Transverse colon (tissue), 4 donors: ENCODE measurements around the gene UXT. TPM values are rescaled to one million over a fixed set of nuclear protein-coding genes. Genes with fewer than 3 reads are reported as not detected.

Experiments
- DNase-seq: peaks from one replicate; pipeline ENCODE4 v3.0.0-alpha.2; 2019
- H3K27ac ChIP-seq, 4 donors: fragments of 200-600 bp; sonication (generic); 2 replicates each; pipeline ENCODE4 v1.5.1; 2016 to 2018; ENCODE audit warnings: inconsistent platforms in 4 of 4
- H3K27me3 ChIP-seq: fragments of 200-600 bp; sonication (generic); 2 replicates; pipeline ENCODE4 v1.5.1; 2017; ENCODE audit warnings: inconsistent platforms
- H3K36me3 ChIP-seq, 4 donors: fragments of 200-600 bp; sonication (generic); 2 replicates each; pipeline ENCODE4 v1.5.1; 2017 to 2019; ENCODE audit warnings: inconsistent platforms in 4 of 4
- H3K4me1 ChIP-seq, 4 donors: fragments of 200-600 bp; sonication (generic); 2 replicates each; pipeline ENCODE4 v1.5.1; 2017 to 2020; ENCODE audit warnings: inconsistent platforms in 4 of 4
- H3K4me3 ChIP-seq, 4 donors: fragments of 200-600 bp; sonication (generic); 1 replicate in 1 of 4; 2 replicates in 3 of 4; pipeline versions ENCODE4 v1.5.1 to v1.6.1; 2017 to 2019; ENCODE audit warnings: inconsistent platforms in 4 of 4
- H3K9me3 ChIP-seq, 2 donors: fragments of 200-600 bp; sonication (generic); 2 replicates each; pipeline ENCODE4 v1.5.1; 2017 to 2019; ENCODE audit warnings: inconsistent platforms in 2 of 2
- EP300 ChIP-seq: sonication (generic); formaldehyde crosslinking; IDR thresholded peaks from one replicate; pipeline ENCODE4 v1.6.1; 2017; ENCODE audit warnings: antibody characterized with exemption, low read depth
- POLR2A ChIP-seq: fragments of 450-650 bp; IDR thresholded peaks from one replicate; pipeline ENCODE4 v1.6.1; 2016; ENCODE audit warnings: antibody characterized with exemption, mild to moderate bottlenecking, moderate library complexity
- POLR2AphosphoS5 ChIP-seq, 3 donors: sonication (generic); formaldehyde crosslinking; IDR thresholded peaks; one replicate each; pipeline ENCODE4 v1.6.1; 2016; ENCODE audit warnings: antibody characterized with exemption in 3 of 3
- WGBS, 2 donors: methylation state at CpG; one replicate each; pipeline ENCODE4 v1.1.5; 2018; ENCODE audit warnings: low coverage in 1 of 2; 5-methylcytosine and 5-hydroxymethylcytosine counted together
- in situ Hi-C, 4 donors: fragments of 200-750 bp; cut with MboI; loops; one replicate each; pipeline versions ENCODE4 v1.15.0 to v1.15.1; 2017; ENCODE audit warnings: low sequenced_read_pairs in 3 of 4, low pct_ligation_motif_present in 1 of 4, low pct_unique_long_range_greater_than_20kb in 1 of 4
- intact Hi-C: fragments of 100-400 bp; cut with DNase I; formaldehyde crosslinking; loops from one replicate; pipeline ENCODE4 v1.15.1; 2023; ENCODE audit warnings: low total_unique reads
- total RNA-seq, 4 donors: library from RNA; depleted of rRNA; stranded (reverse); fragments of >200 nt; gene quantifications; one replicate each; pipeline ENCODE4 v1.1.0, GENCODE V29; 2016
- TF ChIP-seq, protein P1 (sequence below), 5 experiments: fragments of 200-600 bp in 3 of 5; fragments of 450-650 bp in 2 of 5; sonication (generic) in 3 of 5; IDR thresholded peaks; 1 replicate in 2 of 5; 2 replicates in 3 of 5; pipeline ENCODE4 v1.5.1; 2016 to 2017; ENCODE audit warnings: antibody characterized with exemption in 5 of 5, inconsistent platforms in 3 of 5, mild to moderate bottlenecking in 2 of 5, moderate library complexity in 1 of 5

UXT gene
- total RNA-seq, 4 donors from 2014 or later: 21.3 to 122 (median 91.9) TPM

DNA sequence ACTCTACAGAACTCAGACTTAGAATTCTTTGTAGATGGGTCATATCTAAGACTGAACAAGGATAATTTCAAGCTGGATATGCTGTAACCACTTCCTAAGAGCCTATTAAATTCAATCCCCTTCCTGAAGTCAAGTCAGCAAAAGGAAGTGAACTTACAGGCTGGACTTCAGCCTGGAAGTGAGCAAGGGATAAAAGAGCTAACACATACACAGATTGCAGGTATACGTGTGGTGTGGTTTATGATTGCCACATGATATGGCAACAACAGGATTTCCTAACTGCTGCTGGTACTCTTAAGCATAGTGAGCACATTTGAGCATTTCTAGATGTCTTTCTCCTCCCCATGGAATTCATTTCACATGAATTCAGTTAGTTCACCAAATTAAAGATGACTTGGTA lies 38.2 kb upstream of the UXT start:
- H3K4me3 ChIP-seq: no peak overlapping the region
- TF ChIP-seq EP300 (no peak), POLR2A (no peak), POLR2AphosphoS5 (IDR thresholded peaks at IDR 0.05) (no peak)
- TF ChIP-seq, protein P1, sequence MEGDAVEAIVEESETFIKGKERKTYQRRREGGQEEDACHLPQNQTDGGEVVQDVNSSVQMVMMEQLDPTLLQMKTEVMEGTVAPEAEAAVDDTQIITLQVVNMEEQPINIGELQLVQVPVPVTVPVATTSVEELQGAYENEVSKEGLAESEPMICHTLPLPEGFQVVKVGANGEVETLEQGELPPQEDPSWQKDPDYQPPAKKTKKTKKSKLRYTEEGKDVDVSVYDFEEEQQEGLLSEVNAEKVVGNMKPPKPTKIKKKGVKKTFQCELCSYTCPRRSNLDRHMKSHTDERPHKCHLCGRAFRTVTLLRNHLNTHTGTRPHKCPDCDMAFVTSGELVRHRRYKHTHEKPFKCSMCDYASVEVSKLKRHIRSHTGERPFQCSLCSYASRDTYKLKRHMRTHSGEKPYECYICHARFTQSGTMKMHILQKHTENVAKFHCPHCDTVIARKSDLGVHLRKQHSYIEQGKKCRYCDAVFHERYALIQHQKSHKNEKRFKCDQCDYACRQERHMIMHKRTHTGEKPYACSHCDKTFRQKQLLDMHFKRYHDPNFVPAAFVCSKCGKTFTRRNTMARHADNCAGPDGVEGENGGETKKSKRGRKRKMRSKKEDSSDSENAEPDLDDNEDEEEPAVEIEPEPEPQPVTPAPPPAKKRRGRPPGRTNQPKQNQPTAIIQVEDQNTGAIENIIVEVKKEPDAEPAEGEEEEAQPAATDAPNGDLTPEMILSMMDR (IDR thresholded peaks at IDR 0.05): no peak
- H3K27me3 ChIP-seq: no peaks in the 10 kb centered on the region
- H3K27ac ChIP-seq: no peak overlapping the region
- DNase-seq: no peak
- 20 to 45% methylated on average over 1 of the region's 1 CpG for WGBS, 2 donors
- H3K9me3 ChIP-seq: no peaks in the 10 kb centered on the region
- intact Hi-C loops: no loop called here
- in situ Hi-C loops: no loop called here
- H3K4me1 ChIP-seq: no peaks in the 10 kb centered on the region
- H3K36me3 ChIP-seq: no peaks in the 10 kb centered on the region

DNA sequence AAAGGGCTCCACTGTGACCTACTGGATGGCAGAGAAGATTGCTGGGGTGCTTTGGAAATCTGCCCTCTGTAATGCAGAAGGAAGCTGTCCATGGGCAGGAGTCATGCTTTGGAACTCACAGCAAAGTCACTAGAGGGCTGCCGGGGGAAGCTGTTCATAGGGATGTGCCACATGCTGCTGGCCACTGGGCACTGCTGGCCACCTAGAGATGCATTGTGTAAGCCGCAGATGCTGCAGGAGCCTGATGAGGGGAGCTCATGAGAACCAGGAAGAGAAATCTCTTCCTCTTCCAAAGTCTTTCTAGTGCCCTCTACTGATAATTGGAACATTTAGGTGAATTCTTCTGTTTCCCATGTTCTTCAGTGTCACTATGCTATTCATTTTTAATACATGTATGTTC lies 31.2 kb upstream of the UXT start:
- intact Hi-C loops: no loop called here
- no peak for TF ChIP-seq EP300
- TF ChIP-seq POLR2AphosphoS5 (IDR thresholded peaks at IDR 0.05): no peak
- TF ChIP-seq, protein P1 (IDR thresholded peaks at IDR 0.05): no peak
- TF ChIP-seq POLR2A: no peak

DNA sequence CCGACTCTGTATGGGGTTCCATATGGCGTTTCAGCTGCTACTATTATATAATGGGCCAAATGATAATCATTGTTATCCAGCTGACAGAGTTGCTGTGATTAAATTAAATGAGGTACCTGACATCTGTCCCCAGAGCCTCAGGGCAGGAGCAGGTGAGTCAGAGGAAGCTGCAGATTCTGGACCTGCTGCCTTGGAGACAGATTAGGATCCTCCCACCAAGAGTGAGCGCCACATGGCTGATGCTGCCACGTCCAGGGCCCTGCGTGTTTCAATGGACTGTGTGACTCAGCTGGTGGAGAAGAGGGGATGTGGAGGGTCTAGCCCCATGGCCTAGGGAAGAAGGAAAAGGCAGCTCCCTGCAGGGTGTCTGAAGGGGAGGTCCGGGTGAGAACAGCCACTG lies 28.3 kb upstream of the UXT start:
- Histone ChIP-seq H3K27me3 (no peaks in the 10 kb centered on the region), H3K9me3 (no peaks in the 10 kb centered on the region), H3K36me3 (no peaks in the 10 kb centered on the region), H3K27ac (no peak overlapping the region), H3K4me1 (no peaks in the 10 kb centered on the region), H3K4me3 (no peak overlapping the region)
- no peak for DNase-seq
- TF ChIP-seq POLR2A (no peak), POLR2AphosphoS5 (IDR thresholded peaks at IDR 0.05) (no peak), EP300 (no peak)
- TF ChIP-seq, protein P1 (IDR thresholded peaks at IDR 0.05): no peak
- in situ Hi-C loops: no loop called here
- WGBS, 2 donors: 69% methylated on average over 6 of the region's 6 CpGs; no CpG with 5 or more reads in 1 of the 2 donors
- intact Hi-C loops: no loop called here

More for the DNA sequence above, 31.2 kb upstream of the UXT start:
- no peaks in the 10 kb centered on the region for H3K9me3 ChIP-seq
- H3K36me3 ChIP-seq: no peaks in the 10 kb centered on the region
- DNase-seq: no peak
- in situ Hi-C loops: no loop called here
- no peaks in the 10 kb centered on the region for H3K4me1 ChIP-seq
- no peak overlapping the region for H3K4me3 ChIP-seq
- H3K27ac ChIP-seq: no peak overlapping the region
- WGBS, 2 donors: 72% methylated on average over 2 of the region's 2 CpGs; no CpG with 5 or more reads in 1 of the 2 donors
- H3K27me3 ChIP-seq: no peaks in the 10 kb centered on the region

DNA sequence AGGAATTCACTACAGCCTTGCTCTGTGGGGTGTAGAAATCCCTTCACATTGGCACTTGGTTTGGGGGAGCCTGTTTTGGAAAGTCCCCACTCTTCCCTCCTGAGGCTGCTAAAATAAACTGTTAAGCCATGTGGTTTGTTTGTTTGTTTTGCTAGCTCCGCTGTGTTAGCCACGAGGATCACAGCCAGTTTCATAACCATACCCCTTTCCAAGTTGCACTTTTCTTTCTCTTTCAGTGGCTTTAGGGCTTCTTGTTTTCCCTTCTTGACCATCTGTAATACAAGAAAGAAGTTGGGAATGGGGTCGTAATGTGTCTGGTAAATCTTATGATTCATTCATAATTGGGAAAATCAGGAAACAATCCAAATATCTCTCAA lies 24.8 kb upstream of the UXT start:
- Histone ChIP-seq H3K4me3 (no peak overlapping the region), H3K9me3 (no peaks in the 10 kb centered on the region), H3K4me1 (no peaks in the 10 kb centered on the region), H3K27ac (no peak overlapping the region), H3K36me3 (no peaks in the 10 kb centered on the region), H3K27me3 (no peaks in the 10 kb centered on the region)
- WGBS, 2 donors: 30 to 55% methylated on average over 2 to 3 of the region's 3 CpGs
- in situ Hi-C loops: no loop called here
- DNase-seq: no peak
- TF ChIP-seq, protein P1 (IDR thresholded peaks at IDR 0.05): no peak
- TF ChIP-seq EP300 (no peak), POLR2AphosphoS5 (IDR thresholded peaks at IDR 0.05) (no peak), POLR2A (no peak)
- intact Hi-C loops: no loop called here
